Hepatocyte (in vitro differentiated cells): ENCODE data around the gene RNU1-1. TPM values are rescaled to one million over a fixed set of nuclear protein-coding genes. Genes with fewer than 3 reads are reported as not detected.
"Not testable (repeated sequence)": the region's sequence is repeated elsewhere in the genome, so short reads cannot be mapped to it uniquely, and the experiment has no call there.

Experiments used
- DNase-seq: peaks from one replicate; pipeline ENCODE4 v3.0.0-alpha.2; 2016; ENCODE audit warnings: low spot score
- H2AFZ ChIP-seq: fragments of 200-600 bp; sonication (generic); 2 replicates; pipeline ENCODE4 v1.6.0; 2016; ENCODE audit warnings: antibody characterized with exemption, mild to moderate bottlenecking
- H3K27ac ChIP-seq: fragments of 200-600 bp; sonication (generic); 2 replicates; pipeline ENCODE4 v1.5.1; 2016; ENCODE audit warnings: mild to moderate bottlenecking
- H3K27me3 ChIP-seq: fragments of 200-600 bp; sonication (generic); 2 replicates; pipeline ENCODE4 v1.6.1; 2016
- H3K36me3 ChIP-seq: fragments of 200-600 bp; sonication (generic); replicated peaks from 2 replicates; pipeline ENCODE4 v1.5.1; 2016; ENCODE audit warnings: low read depth; ENCODE audit not compliant: insufficient read depth
- H3K4me1 ChIP-seq: fragments of 200-600 bp; sonication (generic); 2 replicates; pipeline ENCODE4 v1.5.1; 2016; ENCODE audit warnings: mild to moderate bottlenecking, moderate library complexity; ENCODE audit not compliant: insufficient read depth
- H3K4me2 ChIP-seq: fragments of 200-600 bp; sonication (generic); 2 replicates; pipeline ENCODE4 v1.6.0; 2016
- H3K4me3 ChIP-seq: fragments of 200-600 bp; sonication (generic); 2 replicates; pipeline ENCODE4 v1.5.1; 2016; ENCODE audit warnings: mild to moderate bottlenecking
- H3K79me2 ChIP-seq: fragments of 200-600 bp; sonication (generic); 2 replicates; pipeline ENCODE4 v1.6.0; 2017; ENCODE audit warnings: mild to moderate bottlenecking
- H3K9me2 ChIP-seq: fragments of 200-600 bp; sonication (generic); replicated peaks from 2 replicates; pipeline ENCODE4 v1.6.0; 2017; ENCODE audit warnings: mild to moderate bottlenecking; ENCODE audit not compliant: insufficient read depth
- H3K9me3 ChIP-seq: fragments of 200-600 bp; sonication (generic); 2 replicates; pipeline ENCODE4 v1.5.1; 2016; ENCODE audit warnings: low read depth, mild to moderate bottlenecking
- H4K20me1 ChIP-seq: fragments of 200-600 bp; sonication (generic); 2 replicates; pipeline ENCODE4 v1.6.0; 2016; ENCODE audit warnings: mild to moderate bottlenecking; ENCODE audit not compliant: insufficient read depth, poor library complexity, severe bottlenecking
- CTCF ChIP-seq: fragments of 200-600 bp; sonication (generic); IDR thresholded peaks from 2 replicates; pipeline ENCODE4 v1.5.1; 2016; ENCODE audit warnings: antibody characterized with exemption, mild to moderate bottlenecking; ENCODE audit not compliant: poor library complexity
- EZH2 ChIP-seq: fragments of 200-600 bp; sonication (generic); IDR thresholded peaks from 2 replicates; pipeline ENCODE4 v1.6.1; 2016; ENCODE audit warnings: antibody characterized with exemption, mild to moderate bottlenecking, borderline replicate concordance
- EZH2phosphoT487 ChIP-seq: fragments of 200-600 bp; sonication (generic); IDR thresholded peaks from one replicate; pipeline ENCODE4 v1.6.1; 2018; ENCODE audit warnings: antibody characterized with exemption, mild to moderate bottlenecking, low read depth, moderate library complexity; ENCODE audit not compliant: unreplicated experiment, severe bottlenecking
- WGBS: methylation state at CpG from one replicate; pipeline ENCODE4 v1.1.6; 2016; ENCODE audit warnings: low lambda C conversion rate; ENCODE audit errors: missing lambda C conversion rate; 5-methylcytosine and 5-hydroxymethylcytosine counted together
- polyA plus RNA-seq: library from polyadenylated mRNA; unstranded; fragments of >200 nt; fragmentation: Nextera tagmentation; extraction: Ambion mirVana; gene quantifications from 2 replicates; pipeline ENCODE4 v1.2.1, GENCODE V29; 2016
- total RNA-seq: library from RNA; depleted of rRNA; stranded (reverse); fragments of >200 nt; gene quantifications from 2 replicates; pipeline ENCODE4 v1.2.3, GENCODE V29; 2014

RNU1-1 gene
- total and polyA plus RNA-seq, 2 experiments from 2014 or later = under 0.01 TPM; not detected in 1

DNA sequence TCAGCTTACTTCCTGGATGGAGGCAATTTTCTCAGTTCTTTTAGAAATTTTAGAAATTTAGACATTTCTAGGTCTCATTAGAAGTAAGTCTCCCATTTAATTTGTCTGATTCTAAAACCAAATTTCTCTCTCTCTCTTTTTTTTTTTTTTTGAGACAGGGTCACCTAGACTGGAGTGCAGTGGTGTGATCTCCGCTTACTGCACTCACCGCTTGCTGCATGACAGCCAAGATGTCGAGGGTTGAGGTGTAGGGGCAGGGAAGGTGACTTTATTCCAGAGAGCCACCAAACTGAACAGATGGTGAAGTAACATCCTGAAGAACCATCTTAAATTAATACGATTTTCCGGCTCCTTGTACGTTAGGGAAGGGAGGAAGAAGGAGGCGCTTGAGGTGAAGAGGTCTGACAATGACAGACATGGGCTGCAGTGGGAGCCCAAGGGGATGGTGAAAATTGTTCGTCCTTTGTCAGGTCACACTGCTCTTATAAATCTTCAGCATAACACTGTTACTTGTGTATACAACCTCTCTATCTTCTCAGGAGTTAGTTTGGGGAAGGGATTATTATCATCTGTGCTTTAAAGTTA lies 5.1 kb downstream of the RNU1-1 start:
- not testable (repeated sequence) for H3K27me3 ChIP-seq, H4K20me1 ChIP-seq, H3K36me3 ChIP-seq, H3K4me2 ChIP-seq, H3K4me3 ChIP-seq, H2AFZ ChIP-seq, H3K27ac ChIP-seq, H3K9me3 ChIP-seq, H3K4me1 ChIP-seq, H3K9me2 ChIP-seq, H3K79me2 ChIP-seq
- peak; percentile 54 for DNase-seq
- 75% methylated on average over 8 of the region's 8 CpGs for WGBS

DNA sequence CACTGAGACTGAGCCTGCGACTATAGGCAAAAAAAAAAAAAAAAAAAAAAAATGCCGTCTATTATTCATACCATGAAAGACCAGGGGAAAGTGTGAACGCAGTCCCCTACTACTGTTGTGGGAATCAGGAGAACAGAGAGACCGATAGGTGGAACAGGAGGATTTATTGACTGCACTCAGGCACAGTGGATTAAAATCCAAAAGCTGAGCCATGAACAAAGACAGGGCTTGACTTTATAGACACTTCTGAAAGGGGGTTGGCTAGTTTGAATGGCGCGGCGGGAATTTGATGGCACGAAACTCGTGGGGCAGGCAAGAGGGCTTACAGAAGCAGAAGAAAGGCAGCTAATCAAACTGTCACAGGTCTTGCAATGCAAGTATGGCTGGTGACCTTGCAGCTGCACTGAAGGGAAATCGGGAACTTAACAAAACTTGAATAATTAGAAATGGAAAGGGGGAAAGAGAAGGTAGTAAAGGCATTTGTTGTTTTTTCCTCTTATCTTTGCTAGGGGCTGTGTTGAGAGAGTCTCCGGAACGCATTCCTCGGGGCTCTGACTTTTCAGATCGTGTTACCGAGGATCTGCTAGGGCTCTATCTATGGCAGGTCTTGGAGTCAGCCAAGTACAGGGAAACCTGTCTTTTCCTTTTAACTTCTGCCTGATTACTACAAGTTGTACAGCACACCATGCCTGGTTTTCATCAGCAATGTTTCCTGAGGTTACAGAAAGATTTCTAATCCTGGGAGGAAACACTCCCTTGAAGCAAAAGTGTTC lies 7.5 kb downstream of the RNU1-1 start:
- not testable (repeated sequence) for DNase-seq
- WGBS = 67% methylated on average over 15 of the region's 15 CpGs

GRCh38 chr1:16505870-16506269 lies 8.2 kb downstream of the RNU1-1 start:
- not testable (repeated sequence) for H3K9me3 ChIP-seq, H3K4me3 ChIP-seq, DNase-seq, H3K9me2 ChIP-seq, H3K27ac ChIP-seq, H3K27me3 ChIP-seq, H4K20me1 ChIP-seq, H2AFZ ChIP-seq, H3K4me2 ChIP-seq, H3K79me2 ChIP-seq, H3K4me1 ChIP-seq, H3K36me3 ChIP-seq
- WGBS = 97% methylated on average over 2 of the region's 2 CpGs

More for the DNA sequence above, 7.5 kb downstream of the RNU1-1 start:
- not testable (repeated sequence) for H3K27me3 ChIP-seq, H3K4me3 ChIP-seq, H3K36me3 ChIP-seq, H3K4me1 ChIP-seq, H2AFZ ChIP-seq, H3K79me2 ChIP-seq, H3K9me2 ChIP-seq, H4K20me1 ChIP-seq, H3K27ac ChIP-seq, H3K9me3 ChIP-seq
- H3K4me2 ChIP-seq = peak overlapping the region; percentile 42

GRCh38 chr1:16503494-16503893 lies 10.6 kb downstream of the RNU1-1 start:
- H2AFZ ChIP-seq = no peak overlapping the region
- H4K20me1 ChIP-seq = no peaks in the 10 kb centered on the region
- 78% methylated on average over 2 of the region's 2 CpGs for WGBS

GRCh38 chr1:16501446-16501845 lies 12.6 kb downstream of the RNU1-1 start:
- not testable (repeated sequence) for DNase-seq, H2AFZ ChIP-seq, H3K36me3 ChIP-seq, H3K4me3 ChIP-seq, H4K20me1 ChIP-seq, H3K9me2 ChIP-seq, H3K27me3 ChIP-seq, H3K9me3 ChIP-seq, H3K27ac ChIP-seq, H3K4me2 ChIP-seq, H3K4me1 ChIP-seq
- H3K79me2 ChIP-seq = peaks cover 15% of the 10 kb centered on the region
- 86% methylated on average over 8 of the region's 8 CpGs for WGBS

More at GRCh38 chr1:16503494-16503893, 10.6 kb downstream of the RNU1-1 start:
- H3K27me3 ChIP-seq = no peaks in the 10 kb centered on the region
- no peaks in the 10 kb centered on the region for H3K9me2 ChIP-seq
- H3K9me3 ChIP-seq = no peaks in the 10 kb centered on the region
- no peak overlapping the region for H3K4me3 ChIP-seq
- H3K27ac ChIP-seq = no peak overlapping the region
- TF ChIP-seq EZH2phosphoT487 = no peak
- TF ChIP-seq EZH2 = no peak
- no peak for TF ChIP-seq CTCF
- H3K4me2 ChIP-seq = no peak overlapping the region
- no peaks in the 10 kb centered on the region for H3K4me1 ChIP-seq
- no peaks in the 10 kb centered on the region for H3K36me3 ChIP-seq
- DNase-seq = no peak
- peaks cover 5% of the 10 kb centered on the region for H3K79me2 ChIP-seq

GRCh38 chr1:16500975-16501374 lies 13.1 kb downstream of the RNU1-1 start:
- WGBS = 95% methylated on average over 5 of the region's 5 CpGs
- peaks cover 15% of the 10 kb centered on the region for H3K79me2 ChIP-seq
- not testable (repeated sequence) for H2AFZ ChIP-seq, H3K4me2 ChIP-seq, H3K27me3 ChIP-seq, H3K36me3 ChIP-seq, H3K9me3 ChIP-seq, H3K9me2 ChIP-seq, H3K4me3 ChIP-seq, DNase-seq, H3K4me1 ChIP-seq, H3K27ac ChIP-seq, H4K20me1 ChIP-seq

- 97% methylated on average over 11 of the region's 11 CpGs for WGBS
- not testable (repeated sequence) for H4K20me1 ChIP-seq, H3K4me2 ChIP-seq, H3K4me1 ChIP-seq, H3K9me3 ChIP-seq, H3K27ac ChIP-seq, H3K27me3 ChIP-seq, DNase-seq, H3K36me3 ChIP-seq, H3K9me2 ChIP-seq, H2AFZ ChIP-seq, H3K4me3 ChIP-seq
- peaks cover 15% of the 10 kb centered on the region for H3K79me2 ChIP-seq
These were observed 13.6 kb downstream of the RNU1-1 start for GRCh38 chr1:16500466-16500865.
